ENCODE results near the gene ANG. TPM values are rescaled to one million over a fixed set of nuclear protein-coding genes. Genes with fewer than 3 reads are reported as not detected.

Gene ANG
- total RNA-seq, 6 donors from 2014 or later: 16.8 to 47.4 (median 29.5) TPM

GRCh38 chr14:20683891-20684661 is 4.5 kb upstream of the ANG start, which contains the start of gene RNASE4:
Gene RNASE4, plus strand, starts transcription at chr14:20684560. Its CDS starts 14,812 bp downstream, at chr14:20699372.
- H3K27me3 ChIP-seq: no peaks in the 10 kb centered on the region
- no peaks in the 10 kb centered on the region for H3K36me3 ChIP-seq
- 1 to 2% methylated on average over 13 to 38 of the region's 42 CpGs for WGBS, 2 donors

GRCh38 chr14:20684662-20685456 is 3.7 kb upstream of the ANG start:
- no peaks in the 10 kb centered on the region for H3K36me3 ChIP-seq
- DNase-seq (peak in 1 of 2 donors; percentile 60), ATAC-seq (ENCODE audit: low FRiP score in 2 of 2) (peak in 1 of 2 donors; percentile 31)
- TF ChIP-seq POLR2A (IDR thresholded peaks at IDR 0.05) (no peak), EP300 (IDR thresholded peaks at IDR 0.05) (no peak), CTCF (IDR thresholded peaks at IDR 0.05) (no peak), POLR2AphosphoS5 (IDR thresholded peaks at IDR 0.05) (no peak)
- peak overlapping the region; percentile 98 to 100 (median 99) for H3K27ac ChIP-seq
- WGBS, 2 donors: 23 to 25% methylated on average over 20 to 22 of the region's 22 CpGs
- no peaks in the 10 kb centered on the region for H3K27me3 ChIP-seq
- H3K4me1 ChIP-seq: peaks cover 29 to 58% (median 41%) of the 10 kb centered on the region in 4 donors
- H3K4me3 ChIP-seq: peak overlapping the region; percentile 42 to 81 (median 72)
- no peaks in the 10 kb centered on the region for H3K9me3 ChIP-seq

More at GRCh38 chr14:20683891-20684661, 4.5 kb upstream of the ANG start, which contains the start of gene RNASE4:
- TF ChIP-seq POLR2AphosphoS5 (IDR thresholded peaks at IDR 0.05) (peak in 1 of 2 donors; percentile 73), EP300 (IDR thresholded peaks at IDR 0.05) (no peak), CTCF (IDR thresholded peaks at IDR 0.05) (peak in 2 of 6 experiments; percentile 8 to 21), POLR2A (IDR thresholded peaks at IDR 0.05) (peak in 3 of 4 donors; percentile 53 to 91 (median 55))
- peak within 1 kb of the TSS; percentile 98 to 100 (median 99) for H3K27ac ChIP-seq
- DNase-seq: peak; percentile 94 to 96
- peak within 1 kb of the TSS; percentile 46 to 81 (median 72) for H3K4me3 ChIP-seq
- no peaks in the 10 kb centered on the region for H3K9me3 ChIP-seq
- H3K4me1 ChIP-seq: peaks cover 29 to 59% (median 42%) of the 10 kb centered on the region in 4 donors
- ATAC-seq (ENCODE audit: low FRiP score in 2 of 2): peak; percentile 70 to 81

GRCh38 chr14:20686386-20687143 is 2.0 kb upstream of the ANG start:
- H3K9me3 ChIP-seq: no peaks in the 10 kb centered on the region
- DNase-seq (no peak), ATAC-seq (ENCODE audit: low FRiP score in 2 of 2) (no peak)

More at GRCh38 chr14:20686386-20687143, 2.0 kb upstream of the ANG start:
- no peaks in the 10 kb centered on the region for H3K27me3 ChIP-seq
- H3K4me1 ChIP-seq: peaks cover 17 to 41% (median 28%) of the 10 kb centered on the region in 4 donors
- peak overlapping the region in 2 of 4 donors; percentile 0 to 65 for H3K4me3 ChIP-seq
- 52 to 57% methylated on average over 7 of the region's 7 CpGs for WGBS, 2 donors
- TF ChIP-seq EP300 (IDR thresholded peaks at IDR 0.05) (no peak), POLR2AphosphoS5 (IDR thresholded peaks at IDR 0.05) (no peak), CTCF (IDR thresholded peaks at IDR 0.05) (no peak), POLR2A (IDR thresholded peaks at IDR 0.05) (no peak)
- peak overlapping the region in 3 of 4 donors; percentile 31 to 100 (median 99) for H3K27ac ChIP-seq
- H3K36me3 ChIP-seq: no peaks in the 10 kb centered on the region
